HCT116 (cell line): ENCODE results near the gene NRXN2.

ENCODE experiments used
- CTCF ChIP-seq, 3 experiments: fragments of 200-600 bp in 1 of 3; sonication (generic) in 1 of 3; IDR thresholded peaks in 2 of 3; conservative IDR thresholded peaks in 1 of 3; 2 replicates each; pipeline ENCODE4 v1.5.1; 2012 to 2017; ENCODE audit warnings: low read depth in 2 of 3, low read length in 2 of 3, antibody characterized with exemption in 1 of 3, borderline replicate concordance in 1 of 3, control low read depth in 1 of 3, mild to moderate bottlenecking in 1 of 3, mixed read lengths in 1 of 3, mixed run types in 1 of 3, moderate library complexity in 1 of 3; ENCODE audit not compliant: insufficient read depth in 1 of 3
- MAX ChIP-seq: IDR thresholded peaks from 2 replicates; pipeline ENCODE4 v1.6.1; 2012
- POLR2A ChIP-seq: IDR thresholded peaks from 2 replicates; pipeline ENCODE4 v1.7.0; 2011; ENCODE audit warnings: borderline replicate concordance; ENCODE audit not compliant: insufficient read depth, insufficient read length; ENCODE audit errors: extremely low read depth
- POLR2AphosphoS5 ChIP-seq: IDR thresholded peaks from 2 replicates; pipeline ENCODE4 v1.6.1; 2011; ENCODE audit warnings: mild to moderate bottlenecking, low read depth, low read length, moderate library complexity
- REST ChIP-seq: IDR thresholded peaks from 2 replicates; pipeline ENCODE4 v1.6.1; 2012; ENCODE audit warnings: low read depth
- SRF ChIP-seq: IDR thresholded peaks from 2 replicates; pipeline ENCODE4 v1.6.1; 2012; ENCODE audit warnings: low read depth

GRCh38 chr11:64608636-64609035 is 114.4 kb downstream of the NRXN2 start:
- TF ChIP-seq CTCF (IDR thresholded peaks at IDR 0.05 in 2 of 3, conservative IDR thresholded peaks at IDR 0.05 in 1 of 3; ENCODE audit: borderline replicate concordance in 1 of 3, insufficient read depth in 1 of 3, low read depth in 2 of 3, low read length in 2 of 3): no peak
- no peak for TF ChIP-seq REST
- TF ChIP-seq POLR2AphosphoS5: no peak
- no peak for TF ChIP-seq SRF
- TF ChIP-seq MAX: no peak
- no peak for TF ChIP-seq POLR2A
